Smooth muscle cell (in vitro differentiated cells): ENCODE measurements around the gene INAVA. TPM values are rescaled to one million over a fixed set of nuclear protein-coding genes. Genes with fewer than 3 reads are reported as not detected.

ENCODE experiments used
- DNase-seq: peaks from one replicate; lab custom pipeline; 2025; ENCODE audit not compliant: unreplicated experiment; lab: John Stamatoyannopoulos, UW
- H2AFZ ChIP-seq: fragments of 200-600 bp; sonication (generic); 2 replicates; pipeline ENCODE4 v1.6.0; 2016; ENCODE audit warnings: antibody characterized with exemption, low read depth, mild to moderate bottlenecking
- H3F3A ChIP-seq: fragments of 200-600 bp; sonication (generic); 2 replicates; pipeline ENCODE4 v1.6.0; 2017; ENCODE audit warnings: antibody characterized with exemption, low read depth
- H3K27ac ChIP-seq: fragments of 200-600 bp; sonication (generic); 2 replicates; pipeline ENCODE4 v1.5.1; 2016; ENCODE audit warnings: low read depth, mild to moderate bottlenecking
- H3K27me3 ChIP-seq: fragments of 200-600 bp; sonication (generic); 2 replicates; pipeline ENCODE4 v1.6.1; 2016; ENCODE audit warnings: low read depth, mild to moderate bottlenecking
- H3K36me3 ChIP-seq: fragments of 200-600 bp; sonication (generic); 2 replicates; pipeline ENCODE4 v1.5.1; 2016; ENCODE audit warnings: low read depth
- H3K4me1 ChIP-seq: fragments of 200-600 bp; sonication (generic); 2 replicates; pipeline ENCODE4 v1.5.1; 2016; ENCODE audit warnings: low read depth
- H3K4me2 ChIP-seq: fragments of 200-600 bp; sonication (generic); 2 replicates; pipeline ENCODE4 v1.6.0; 2016; ENCODE audit warnings: mild to moderate bottlenecking
- H3K4me3 ChIP-seq: fragments of 200-600 bp; sonication (generic); 2 replicates; pipeline ENCODE4 v1.5.1; 2016; ENCODE audit warnings: mild to moderate bottlenecking
- H3K79me2 ChIP-seq: fragments of 200-600 bp; sonication (generic); 2 replicates; pipeline ENCODE4 v1.6.0; 2016; ENCODE audit warnings: low read depth, mild to moderate bottlenecking
- H3K9ac ChIP-seq: fragments of 200-600 bp; sonication (generic); 2 replicates; pipeline ENCODE4 v1.6.0; 2016; ENCODE audit warnings: low read depth
- H3K9me3 ChIP-seq: fragments of 200-600 bp; sonication (generic); replicated peaks from 2 replicates; pipeline ENCODE4 v1.5.1; 2016; ENCODE audit warnings: low read depth
- H4K20me1 ChIP-seq: fragments of 200-600 bp; sonication (generic); 2 replicates; pipeline ENCODE4 v1.6.0; 2016; ENCODE audit warnings: low read depth
- WGBS: methylation state at CpG from one replicate; pipeline ENCODE4 v1.1.7; 2016; ENCODE audit warnings: low lambda C conversion rate; 5-methylcytosine and 5-hydroxymethylcytosine counted together
- polyA plus RNA-seq: library from polyadenylated mRNA; unstranded; fragments of >200 nt; fragmentation: Nextera tagmentation; extraction: Ambion mirVana; gene quantifications from 2 replicates; pipeline ENCODE4 v1.2.1, GENCODE V29; 2016
- total RNA-seq: library from RNA; depleted of rRNA; stranded (reverse); fragments of >200 nt; gene quantifications from 2 replicates; pipeline ENCODE4 v1.2.3, GENCODE V29; 2014
- TF ChIP-seq, protein P1 (sequence below): fragments of 200-600 bp; sonication (generic); IDR thresholded peaks from 2 replicates; pipeline ENCODE4 v1.5.1; 2017; ENCODE audit warnings: borderline replicate concordance, mild to moderate bottlenecking, antibody characterized with exemption; ENCODE audit not compliant: insufficient read depth, poor library complexity, severe bottlenecking

Gene INAVA
- total and polyA plus RNA-seq, 2 experiments from 2014 or later: 10.1 to 16.9 TPM

DNA sequence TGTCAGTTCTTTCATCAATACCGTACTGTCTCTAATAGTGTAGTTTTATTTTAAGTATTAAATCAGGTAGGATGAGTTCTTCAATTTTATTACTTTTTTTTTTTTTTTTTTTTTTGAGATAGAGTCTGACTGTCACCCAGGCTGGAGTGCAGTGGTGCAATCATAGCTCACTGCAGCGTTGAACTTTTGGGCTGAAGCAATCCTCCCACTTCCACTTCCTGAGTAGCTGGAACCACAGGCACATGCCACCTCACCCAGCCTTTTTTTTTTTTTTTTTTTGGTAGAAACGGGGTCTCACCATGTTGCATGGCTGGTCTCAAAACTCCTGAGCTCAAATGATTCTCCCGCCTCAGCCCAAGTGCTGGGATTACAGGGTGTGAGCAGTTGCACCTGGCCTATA, 44.3 kb downstream of the INAVA start:
- H2AFZ ChIP-seq: no peak overlapping the region
- no peaks in the 10 kb centered on the region for H3K4me1 ChIP-seq
- DNase-seq: no peak
- H4K20me1 ChIP-seq: no peaks in the 10 kb centered on the region
- H3K9ac ChIP-seq: no peak overlapping the region
- 63% methylated on average over 4 of the region's 4 CpGs for whole genome bisulfite sequencing
- no peaks in the 10 kb centered on the region for H3K36me3 ChIP-seq
- H3F3A ChIP-seq: no peaks in the 10 kb centered on the region
- H3K9me3 ChIP-seq: no peaks in the 10 kb centered on the region
- H3K79me2 ChIP-seq: no peaks in the 10 kb centered on the region
- TF ChIP-seq, protein P1, sequence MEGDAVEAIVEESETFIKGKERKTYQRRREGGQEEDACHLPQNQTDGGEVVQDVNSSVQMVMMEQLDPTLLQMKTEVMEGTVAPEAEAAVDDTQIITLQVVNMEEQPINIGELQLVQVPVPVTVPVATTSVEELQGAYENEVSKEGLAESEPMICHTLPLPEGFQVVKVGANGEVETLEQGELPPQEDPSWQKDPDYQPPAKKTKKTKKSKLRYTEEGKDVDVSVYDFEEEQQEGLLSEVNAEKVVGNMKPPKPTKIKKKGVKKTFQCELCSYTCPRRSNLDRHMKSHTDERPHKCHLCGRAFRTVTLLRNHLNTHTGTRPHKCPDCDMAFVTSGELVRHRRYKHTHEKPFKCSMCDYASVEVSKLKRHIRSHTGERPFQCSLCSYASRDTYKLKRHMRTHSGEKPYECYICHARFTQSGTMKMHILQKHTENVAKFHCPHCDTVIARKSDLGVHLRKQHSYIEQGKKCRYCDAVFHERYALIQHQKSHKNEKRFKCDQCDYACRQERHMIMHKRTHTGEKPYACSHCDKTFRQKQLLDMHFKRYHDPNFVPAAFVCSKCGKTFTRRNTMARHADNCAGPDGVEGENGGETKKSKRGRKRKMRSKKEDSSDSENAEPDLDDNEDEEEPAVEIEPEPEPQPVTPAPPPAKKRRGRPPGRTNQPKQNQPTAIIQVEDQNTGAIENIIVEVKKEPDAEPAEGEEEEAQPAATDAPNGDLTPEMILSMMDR: no peak
- H3K4me2 ChIP-seq: no peak overlapping the region
- H3K4me3 ChIP-seq: no peak overlapping the region
- H3K27ac ChIP-seq: no peak overlapping the region
- H3K27me3 ChIP-seq: no peaks in the 10 kb centered on the region

DNA sequence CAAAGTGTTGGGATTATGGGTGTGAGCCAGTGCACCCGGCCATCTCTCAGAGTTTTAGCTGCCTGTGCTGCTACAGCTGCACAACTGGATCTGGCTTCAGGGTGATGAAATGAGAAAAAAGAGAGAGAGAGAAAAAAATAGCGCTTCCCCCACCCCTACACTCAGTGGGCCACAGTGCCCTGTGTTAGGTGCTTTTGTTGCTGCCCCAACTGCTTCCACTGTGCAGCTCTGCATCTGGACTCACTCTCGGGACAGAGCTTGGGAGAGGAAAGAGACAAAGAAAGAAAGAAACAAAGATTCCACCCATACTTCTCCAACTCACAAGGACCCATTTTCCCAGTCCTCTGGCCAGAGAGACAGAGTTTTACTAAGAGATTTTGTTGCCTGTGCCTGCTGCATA, 50.4 kb downstream of the INAVA start:
- peaks cover 5% of the 10 kb centered on the region for H3K9me3 ChIP-seq
- TF ChIP-seq, protein P1: no peak
- no peaks in the 10 kb centered on the region for H3F3A ChIP-seq
- no peaks in the 10 kb centered on the region for H3K27me3 ChIP-seq
- H3K9ac ChIP-seq: no peak overlapping the region
- H3K4me1 ChIP-seq: no peaks in the 10 kb centered on the region
- H3K36me3 ChIP-seq: no peaks in the 10 kb centered on the region
- 88% methylated on average over 3 of the region's 3 CpGs for WGBS
- no peak overlapping the region for H3K4me3 ChIP-seq
- no peak overlapping the region for H3K4me2 ChIP-seq
- no peak overlapping the region for H3K27ac ChIP-seq
- no peaks in the 10 kb centered on the region for H4K20me1 ChIP-seq
- no peak for DNase-seq
- no peaks in the 10 kb centered on the region for H3K79me2 ChIP-seq
- no peak overlapping the region for H2AFZ ChIP-seq

DNA sequence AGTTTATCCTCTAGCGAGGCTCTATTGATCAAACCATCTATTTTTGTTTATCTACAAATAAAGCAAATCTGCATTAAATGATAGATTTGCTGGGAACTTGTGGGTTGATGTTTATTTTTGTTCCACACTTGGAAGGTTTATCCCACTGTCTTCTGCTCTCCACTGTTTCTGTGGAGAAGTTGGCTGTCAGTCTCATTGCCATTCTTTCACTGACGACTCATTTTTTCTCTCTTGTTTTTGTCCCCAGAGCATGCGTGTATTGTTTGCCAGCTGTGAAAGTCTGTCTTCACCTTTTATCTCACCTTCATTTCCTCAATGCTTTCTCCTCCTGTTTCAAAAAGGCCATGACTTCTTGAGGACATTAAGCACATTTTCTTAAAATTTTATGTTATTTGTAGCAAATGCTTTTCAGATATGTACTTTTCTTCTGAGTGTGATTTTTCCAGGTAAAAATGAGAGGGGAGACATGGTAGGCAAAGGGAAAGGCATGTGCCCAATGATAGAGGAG, 52.4 kb downstream of the INAVA start:
- Histone ChIP-seq H3K27me3 (no peaks in the 10 kb centered on the region), H2AFZ (no peak overlapping the region), H3K4me1 (no peaks in the 10 kb centered on the region), H3K4me2 (no peak overlapping the region), H4K20me1 (no peaks in the 10 kb centered on the region), H3F3A (no peaks in the 10 kb centered on the region), H3K4me3 (no peak overlapping the region), H3K9ac (no peak overlapping the region), H3K79me2 (no peaks in the 10 kb centered on the region), H3K36me3 (no peaks in the 10 kb centered on the region), H3K27ac (no peak overlapping the region), H3K9me3 (peaks cover 5% of the 10 kb centered on the region)
- WGBS: 91% methylated on average over 3 of the region's 3 CpGs
- TF ChIP-seq, protein P1: no peak
- no peak for DNase-seq

DNA sequence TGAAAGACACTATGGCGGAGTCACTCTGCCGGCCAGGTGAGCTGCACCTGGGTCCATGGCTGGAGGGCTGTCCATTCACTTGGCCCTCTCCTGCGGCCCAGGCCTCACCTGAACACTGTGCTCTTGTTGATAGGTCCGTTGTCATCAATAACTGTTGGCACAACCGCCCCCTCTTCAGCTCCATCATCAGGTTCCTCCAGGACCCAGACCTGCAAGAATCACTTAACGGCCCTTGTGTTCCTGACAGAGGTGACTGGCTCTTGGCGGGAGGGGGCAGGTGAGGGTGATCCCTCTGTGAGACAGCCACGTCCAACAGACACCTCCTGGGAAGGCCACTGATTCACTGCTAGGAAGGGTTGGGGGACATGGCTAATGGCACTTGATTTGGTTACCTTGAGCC, 54.9 kb downstream of the INAVA start:
- TF ChIP-seq, protein P1: no peak
- H3F3A ChIP-seq: no peaks in the 10 kb centered on the region
- no peaks in the 10 kb centered on the region for H4K20me1 ChIP-seq
- H3K27me3 ChIP-seq: no peaks in the 10 kb centered on the region
- no peak overlapping the region for H3K4me2 ChIP-seq
- H3K9me3 ChIP-seq: peaks cover 5% of the 10 kb centered on the region
- no peak overlapping the region for H3K4me3 ChIP-seq
- H3K79me2 ChIP-seq: no peaks in the 10 kb centered on the region
- H3K27ac ChIP-seq: no peak overlapping the region
- 86% methylated on average over 8 of the region's 8 CpGs for WGBS
- H3K36me3 ChIP-seq: no peaks in the 10 kb centered on the region
- no peaks in the 10 kb centered on the region for H3K4me1 ChIP-seq
- DNase-seq: no peak
- H2AFZ ChIP-seq: no peak overlapping the region
- no peak overlapping the region for H3K9ac ChIP-seq
